Upper lobe of right lung (tissue), 1 donor: ENCODE measurements around the gene MRPL1. TPM values are rescaled to one million over a fixed set of nuclear protein-coding genes. Genes with fewer than 3 reads are reported as not detected.

Experiments
- ATAC-seq: fragments of 200-7000 bp; cut with Tn5 transposase; one replicate; pipeline ENCODE4 v1.9.1; 2020; ENCODE audit warnings: mild to moderate bottlenecking, moderate library complexity
- DNase-seq: peaks from one replicate; pipeline ENCODE4 v3.0.0-alpha.2; 2020
- H3K27ac ChIP-seq: fragments of 200-600 bp; one replicate; pipeline ENCODE4 v1.8.0; 2022
- H3K27me3 ChIP-seq: fragments of 200-600 bp; one replicate; pipeline ENCODE4 v1.8.0; 2022; ENCODE audit warnings: mild to moderate bottlenecking
- H3K36me3 ChIP-seq: fragments of 200-600 bp; one replicate; pipeline ENCODE4 v1.8.0; 2022
- H3K4me1 ChIP-seq: fragments of 200-600 bp; one replicate; pipeline ENCODE4 v1.8.0; 2022
- H3K4me3 ChIP-seq: fragments of 200-600 bp; one replicate; pipeline ENCODE4 v1.8.0; 2022; ENCODE audit warnings: mild to moderate bottlenecking
- H3K9me3 ChIP-seq: fragments of 200-600 bp; one replicate; pipeline ENCODE4 v1.8.0; 2022
- CTCF ChIP-seq: fragments of 200-600 bp; IDR thresholded peaks from one replicate; pipeline ENCODE4 v1.8.0; 2022; ENCODE audit warnings: antibody characterized with exemption
- intact Hi-C: fragments of 100-400 bp; cut with DNase I; formaldehyde crosslinking; loops from one replicate; pipeline ENCODE4 v1.11.0; 2022
- total RNA-seq: library from RNA; stranded (reverse); fragmentation: NEBNext Ultra II Directional; extraction: Animal tissue kit (Norgen Biotek cat#: 25700); gene quantifications from one replicate; pipeline ENCODE4 v1.2.1, GENCODE V29; 2021
- donor health status: DM: no; HTN: yes; CAD: no; lungs with severe emphysema.

The MRPL1 gene
- total RNA-seq, 1 donor from 2014 or later, result 17.6 TPM

DNA sequence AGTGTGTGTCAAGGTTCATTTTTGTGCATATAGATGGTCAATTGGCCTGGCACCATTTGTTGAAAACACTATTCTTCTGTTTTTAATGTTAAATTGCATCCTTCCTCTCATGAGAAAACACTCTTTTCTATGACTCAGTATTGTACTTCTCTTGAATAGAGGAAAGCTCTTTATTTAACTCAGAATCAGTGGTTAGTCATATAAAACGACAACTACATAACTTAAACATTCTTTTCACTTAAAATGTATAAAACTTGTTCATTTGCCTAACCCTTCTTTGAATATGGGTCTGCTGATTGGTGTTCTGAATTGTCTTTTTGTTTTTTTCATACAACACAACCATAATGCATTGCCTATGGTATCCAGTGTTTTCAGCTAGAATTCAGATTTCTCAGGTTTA, 17.2 kb upstream of the MRPL1 start:
- ATAC-seq, result no peak
- no peak for TF ChIP-seq CTCF
- Histone ChIP-seq H3K36me3 (no peaks in the 10 kb centered on the region), H3K4me3 (no peak overlapping the region), H3K27ac (no peak overlapping the region), H3K4me1 (no peaks in the 10 kb centered on the region), H3K9me3 (no peaks in the 10 kb centered on the region), H3K27me3 (no peaks in the 10 kb centered on the region)
- intact Hi-C loops, result no loop called here
- DNase-seq, result no peak

- H3K27me3 ChIP-seq, result no peaks in the 10 kb centered on the region
- no peak for TF ChIP-seq CTCF
- H3K4me1 ChIP-seq, result no peaks in the 10 kb centered on the region
- no peaks in the 10 kb centered on the region for H3K36me3 ChIP-seq
- intact Hi-C loops, result no loop called here
- H3K4me3 ChIP-seq, result no peak overlapping the region
- no peaks in the 10 kb centered on the region for H3K9me3 ChIP-seq
- DNase-seq (no peak), ATAC-seq (no peak)
- no peak overlapping the region for H3K27ac ChIP-seq
Observed at GRCh38 chr4:77845929-77846328, 16.7 kb upstream of the MRPL1 start.

DNA sequence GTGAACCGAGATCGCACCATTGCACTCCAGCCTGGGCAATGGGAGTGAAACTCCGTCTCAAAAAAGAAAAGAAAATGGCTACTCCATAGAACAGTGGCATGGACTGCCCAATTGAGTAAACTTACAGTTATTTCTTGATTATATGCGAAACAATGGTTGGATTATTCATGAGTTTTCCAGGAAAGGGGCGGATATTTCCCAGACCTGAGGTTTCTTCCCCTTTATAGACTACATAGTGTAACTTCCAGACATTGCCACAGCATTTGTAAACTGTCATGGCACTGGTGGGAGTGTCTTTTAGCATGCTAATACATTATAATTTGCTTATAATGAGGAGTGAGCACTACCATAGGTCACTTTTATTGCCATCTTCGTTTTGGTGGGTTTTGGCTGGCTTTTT, 14.1 kb upstream of the MRPL1 start:
- Histone ChIP-seq H3K27ac (no peak overlapping the region), H3K9me3 (no peaks in the 10 kb centered on the region), H3K36me3 (no peaks in the 10 kb centered on the region), H3K4me3 (no peak overlapping the region), H3K27me3 (no peaks in the 10 kb centered on the region), H3K4me1 (no peaks in the 10 kb centered on the region)
- ATAC-seq (no peak), DNase-seq (no peak)
- TF ChIP-seq CTCF, result no peak
- intact Hi-C loops, result no loop called here

DNA sequence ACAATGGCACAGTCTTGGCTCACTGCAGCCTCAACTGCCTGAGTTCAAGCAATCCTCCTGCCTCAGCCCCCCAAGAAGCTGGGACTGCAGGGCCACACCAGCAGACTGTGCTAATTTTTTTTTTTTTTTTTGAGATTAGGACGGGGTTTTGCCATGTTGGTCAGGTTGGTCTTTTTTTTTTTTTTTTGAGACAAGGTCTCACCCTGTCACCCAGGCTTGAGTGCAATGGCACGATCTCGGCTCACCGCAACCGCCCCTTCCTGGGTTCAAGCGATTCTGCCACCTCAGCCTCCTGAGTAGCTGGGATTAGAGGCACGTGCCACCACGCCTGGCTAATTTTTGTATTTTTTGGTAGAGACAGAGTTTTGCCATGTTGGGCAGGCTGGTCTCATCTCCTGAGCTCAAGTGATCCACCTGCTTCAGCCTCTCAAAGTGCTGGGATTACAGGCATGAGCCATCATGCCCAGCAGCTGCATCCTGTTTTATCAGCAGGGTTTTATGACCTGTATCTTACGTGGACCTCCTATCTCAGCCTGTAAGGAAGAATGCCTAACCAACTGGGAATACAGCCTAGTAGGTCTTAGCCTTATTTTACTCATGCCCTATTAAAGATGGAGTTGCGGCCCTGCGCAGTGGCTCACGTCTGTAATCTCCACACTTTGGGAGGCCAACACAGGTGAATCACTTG, 13.2 kb upstream of the MRPL1 start:
- intact Hi-C loops, result no loop called here
- TF ChIP-seq CTCF, result no peak

DNA sequence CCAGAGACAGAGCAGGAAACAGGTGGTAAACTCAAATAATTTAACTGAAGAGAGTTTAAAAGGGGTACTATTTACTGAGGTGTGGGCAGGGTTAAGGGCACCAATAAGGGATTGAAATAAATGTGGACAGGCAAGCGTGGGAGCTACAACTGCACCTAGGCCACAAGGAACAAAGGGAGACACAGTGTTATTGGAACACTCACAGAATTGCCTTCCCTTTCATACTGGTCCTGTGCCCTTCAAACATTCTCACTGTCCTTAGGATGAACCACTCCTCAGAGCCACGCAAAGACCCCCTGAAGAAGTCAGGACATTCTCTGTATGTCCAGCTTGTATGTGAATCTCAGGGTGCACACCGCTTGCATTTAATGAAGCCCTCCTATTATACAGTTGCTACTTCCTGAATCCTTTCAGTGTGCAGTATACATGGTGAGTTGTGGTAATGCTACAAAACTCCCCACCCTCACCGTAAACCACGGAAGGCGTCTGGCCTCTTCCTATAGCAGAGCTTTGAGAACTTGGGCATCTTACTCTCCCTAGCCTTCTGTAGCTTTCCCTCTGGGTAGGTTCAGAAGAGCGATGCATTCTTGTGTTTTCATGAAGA, 9.6 kb upstream of the MRPL1 start:
- Histone ChIP-seq H3K36me3 (no peaks in the 10 kb centered on the region), H3K27ac (no peak overlapping the region), H3K27me3 (no peaks in the 10 kb centered on the region), H3K4me1 (no peaks in the 10 kb centered on the region), H3K4me3 (no peak overlapping the region), H3K9me3 (no peaks in the 10 kb centered on the region)
- intact Hi-C loops, result no loop called here
- no peak for DNase-seq
- no peak for TF ChIP-seq CTCF
- peak; percentile 75 for ATAC-seq

More for the DNA sequence above, 13.2 kb upstream of the MRPL1 start:
- Histone ChIP-seq H3K27me3 (no peaks in the 10 kb centered on the region), H3K4me3 (no peak overlapping the region), H3K36me3 (no peaks in the 10 kb centered on the region), H3K9me3 (no peaks in the 10 kb centered on the region), H3K27ac (no peak overlapping the region), H3K4me1 (no peaks in the 10 kb centered on the region)
- ATAC-seq (no peak), DNase-seq (no peak)
